ENCODE data around the gene THAP11. TPM values are rescaled to one million over a fixed set of nuclear protein-coding genes. Genes with fewer than 3 reads are reported as not detected.
A peak's percentile ranks its signal among the peaks of the same experiment; 100 is the strongest.

THAP11 gene
- total and polyA plus RNA-seq, 8 donors = 21.7 to 30.5 (median 27.2) TPM

GRCh38 chr16:67872131-67872630 lies 30.1 kb downstream of the THAP11 start:
- peaks cover 0 to 59% of the 10 kb centered on the region in 2 donors for H3K36me3 ChIP-seq
- DNase-seq = no peak
- TF ChIP-seq CTCF (IDR thresholded peaks at IDR 0.05) = no peak
- H3K27ac ChIP-seq = peak overlapping the region; percentile 70 to 86
- H3K4me1 ChIP-seq = peaks cover 0 to 39% of the 10 kb centered on the region in 2 donors
- H3K9me3 ChIP-seq = no peaks in the 10 kb centered on the region
- H3K4me3 ChIP-seq = peak overlapping the region in 1 of 2 donors; percentile 98
- H3K27me3 ChIP-seq = no peaks in the 10 kb centered on the region
- intact Hi-C loops (cut with DNase I) = no loop called here
- ATAC-seq = no peak

DNA sequence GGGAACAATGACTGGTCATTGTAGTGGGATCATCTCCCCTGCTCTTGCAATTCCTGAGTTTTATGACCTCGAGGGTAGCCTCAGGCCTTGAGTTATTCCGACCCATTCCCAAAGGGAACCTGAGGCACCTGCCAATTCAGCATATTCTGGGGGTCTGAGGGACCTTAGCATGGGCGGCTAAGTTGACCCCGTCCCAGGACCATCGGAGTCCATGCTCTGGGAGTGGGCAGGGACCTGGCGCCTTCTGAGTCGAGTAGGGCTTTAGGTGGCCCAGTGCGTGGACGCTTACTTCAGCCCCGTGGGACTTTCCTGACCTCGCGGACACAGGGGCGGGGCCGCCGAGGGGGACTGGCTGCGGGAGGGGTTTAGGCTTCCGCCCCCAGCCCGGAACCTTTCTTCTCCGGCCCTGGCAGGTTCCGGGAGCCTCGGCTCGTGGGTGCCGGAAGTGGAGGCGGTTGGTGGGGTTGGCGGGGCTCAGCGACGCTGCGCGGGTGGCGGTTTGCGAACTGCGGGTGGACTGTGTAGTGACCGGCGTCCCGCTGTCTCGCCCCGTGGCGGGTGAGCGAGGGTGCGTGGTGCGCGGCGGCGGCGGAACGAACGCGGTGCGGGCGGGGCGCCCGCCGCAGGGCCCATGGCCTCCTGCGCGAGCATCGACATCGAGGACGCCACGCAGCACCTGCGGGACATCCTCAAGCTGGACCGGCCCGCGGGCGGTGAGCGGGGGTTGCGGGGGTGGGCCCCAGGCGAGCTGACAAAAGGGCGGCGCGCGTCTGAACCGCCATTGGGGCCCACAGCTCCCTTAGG lies 30.7 kb downstream of the THAP11 start, which contains the start of gene EDC4:
EDC4 (plus strand) TSS at position 422 of the 804 bp plus-strand sequence; CDS start at position 632, 210 bp downstream.
- H3K27me3 ChIP-seq = no peaks in the 10 kb centered on the region
- intact Hi-C loops (cut with DNase I) = no loop called here
- H3K4me3 ChIP-seq = peak within 1 kb of the TSS; percentile 97 to 98
- ATAC-seq (peak; percentile 93), DNase-seq (peak; percentile 66 to 97 (median 81))
- TF ChIP-seq CTCF (IDR thresholded peaks at IDR 0.05) = no peak
- peaks cover 0 to 39% of the 10 kb centered on the region in 2 donors for H3K4me1 ChIP-seq
- H3K9me3 ChIP-seq = no peaks in the 10 kb centered on the region
- H3K36me3 ChIP-seq = peaks cover 0 to 59% of the 10 kb centered on the region in 2 donors
- H3K27ac ChIP-seq = peak within 1 kb of the TSS; percentile 70 to 86

DNA sequence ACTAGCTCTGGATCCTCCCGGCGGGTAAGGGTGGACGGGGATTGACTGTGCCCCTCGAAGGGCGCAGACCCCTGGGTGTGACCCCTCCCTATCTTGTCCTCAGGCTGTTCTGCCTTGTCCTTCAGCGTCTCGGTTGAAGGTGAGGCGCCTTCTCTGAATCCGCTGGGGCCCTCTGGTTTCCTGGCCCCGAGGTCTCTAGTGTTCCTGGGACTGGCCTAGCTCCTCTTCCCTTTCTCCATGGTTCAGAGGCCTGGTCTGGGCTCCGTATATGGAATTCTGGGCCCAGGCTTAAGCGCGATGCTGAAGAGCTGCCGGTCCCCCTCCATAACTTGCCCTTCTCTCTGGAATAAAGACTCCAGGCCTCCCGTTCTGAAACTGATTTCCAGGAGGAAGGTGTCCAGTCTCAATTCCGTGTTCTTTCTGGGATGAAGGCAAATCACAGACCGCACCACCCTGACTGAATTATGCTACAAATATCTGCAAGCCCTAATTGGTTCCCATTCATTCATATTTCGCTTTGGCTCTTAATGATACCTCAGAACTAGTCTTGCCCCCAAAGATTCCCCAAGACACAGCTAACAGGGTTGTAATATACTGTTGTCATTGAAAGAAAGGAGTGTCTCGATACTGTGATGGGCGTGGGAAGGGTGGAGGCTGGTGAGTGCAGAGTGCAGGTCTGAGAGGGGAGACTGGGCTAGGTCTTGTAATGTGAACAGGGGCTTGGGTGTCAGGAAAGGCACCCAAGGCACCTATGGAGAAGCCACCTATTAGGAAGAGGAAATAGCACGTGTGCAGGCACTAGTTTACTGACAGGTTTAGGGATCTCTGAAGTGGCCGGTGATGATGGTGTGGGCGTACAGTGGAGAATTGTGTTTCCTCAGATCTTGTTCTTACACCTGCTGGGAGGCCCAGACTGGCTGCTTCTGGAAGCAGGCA lies 31.6 kb downstream of the THAP11 start:
- Histone ChIP-seq H3K36me3 (peaks cover 0 to 59% of the 10 kb centered on the region in 2 donors), H3K4me1 (peaks cover 0 to 39% of the 10 kb centered on the region in 2 donors), H3K4me3 (peak overlapping the region; percentile 97 to 98), H3K9me3 (no peaks in the 10 kb centered on the region), H3K27me3 (no peaks in the 10 kb centered on the region), H3K27ac (peak overlapping the region; percentile 70 to 86)
- peak; percentile 27 for ATAC-seq
- intact Hi-C loops (cut with DNase I) = no loop called here
- no peak for DNase-seq
- TF ChIP-seq CTCF (IDR thresholded peaks at IDR 0.05) = no peak

GRCh38 chr16:67874372-67874771 lies 32.3 kb downstream of the THAP11 start:
- no peak for ATAC-seq
- intact Hi-C loops (cut with DNase I) = no loop called here
- no peak for TF ChIP-seq CTCF (IDR thresholded peaks at IDR 0.05)
- peaks cover 0 to 59% of the 10 kb centered on the region in 2 donors for H3K36me3 ChIP-seq
- H3K4me3 ChIP-seq = peak overlapping the region; percentile 97 to 98
- H3K4me1 ChIP-seq = peaks cover 0 to 39% of the 10 kb centered on the region in 2 donors
- no peaks in the 10 kb centered on the region for H3K9me3 ChIP-seq
- DNase-seq = peak in 1 of 4 donors; percentile 24
- H3K27me3 ChIP-seq = no peaks in the 10 kb centered on the region
- no peak overlapping the region for H3K27ac ChIP-seq
